SW480 (cell line): Measurements from ENCODE around the gene C2CD3.
"Not testable (repeated sequence)": the region's sequence is repeated elsewhere in the genome, so short reads cannot be mapped to it uniquely, and the experiment has no call there.

Experiments used
- DNase-seq: peaks from one replicate; pipeline ENCODE4 v3.0.0-alpha.2; 2016; ENCODE audit warnings: low spot score

C2CD3 gene

DNA sequence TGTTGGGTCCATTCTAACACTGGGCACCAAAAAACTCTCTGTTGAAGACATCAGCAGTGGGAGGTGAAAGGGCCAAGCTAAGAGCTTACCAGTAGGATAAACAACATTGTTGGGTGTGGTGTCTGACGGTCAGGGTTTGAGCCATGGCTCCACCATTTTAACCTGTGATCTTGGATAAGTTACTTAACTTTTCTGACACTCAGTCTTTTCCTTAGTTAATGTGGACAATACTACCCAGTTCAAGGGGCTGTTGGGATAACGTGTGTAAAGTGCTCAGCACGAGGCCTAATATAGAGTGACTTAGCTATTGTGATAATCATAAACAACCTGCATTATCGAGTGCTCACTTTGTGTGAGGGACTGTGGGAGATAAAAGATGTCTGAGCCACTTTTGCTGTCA, 168.0 kb downstream of the C2CD3 start:
- no peak for DNase-seq

DNA sequence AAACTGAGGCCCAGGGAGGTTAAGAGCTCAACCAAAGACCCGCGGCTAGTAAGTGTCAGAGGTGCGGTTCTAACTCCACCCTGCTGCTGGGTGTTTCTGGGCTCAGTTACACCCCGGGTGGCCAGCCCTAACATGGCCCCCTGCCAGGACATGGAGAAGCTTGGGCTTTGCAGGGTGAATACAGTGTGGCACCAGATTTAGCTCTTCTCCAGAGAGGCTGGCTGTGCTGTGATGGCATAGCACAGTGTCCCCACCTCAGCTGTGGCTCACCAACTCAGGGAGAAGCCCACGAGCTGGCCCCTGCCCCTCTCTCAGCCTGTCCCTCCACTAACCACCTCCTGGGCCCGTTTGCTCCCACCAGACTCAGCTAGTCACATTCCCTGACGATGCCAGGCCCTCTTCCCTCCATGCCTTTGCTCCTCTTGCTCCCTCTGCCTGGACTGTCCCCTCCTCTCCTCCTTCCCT, 168.9 kb downstream of the C2CD3 start:
- DNase-seq = no peak

DNA sequence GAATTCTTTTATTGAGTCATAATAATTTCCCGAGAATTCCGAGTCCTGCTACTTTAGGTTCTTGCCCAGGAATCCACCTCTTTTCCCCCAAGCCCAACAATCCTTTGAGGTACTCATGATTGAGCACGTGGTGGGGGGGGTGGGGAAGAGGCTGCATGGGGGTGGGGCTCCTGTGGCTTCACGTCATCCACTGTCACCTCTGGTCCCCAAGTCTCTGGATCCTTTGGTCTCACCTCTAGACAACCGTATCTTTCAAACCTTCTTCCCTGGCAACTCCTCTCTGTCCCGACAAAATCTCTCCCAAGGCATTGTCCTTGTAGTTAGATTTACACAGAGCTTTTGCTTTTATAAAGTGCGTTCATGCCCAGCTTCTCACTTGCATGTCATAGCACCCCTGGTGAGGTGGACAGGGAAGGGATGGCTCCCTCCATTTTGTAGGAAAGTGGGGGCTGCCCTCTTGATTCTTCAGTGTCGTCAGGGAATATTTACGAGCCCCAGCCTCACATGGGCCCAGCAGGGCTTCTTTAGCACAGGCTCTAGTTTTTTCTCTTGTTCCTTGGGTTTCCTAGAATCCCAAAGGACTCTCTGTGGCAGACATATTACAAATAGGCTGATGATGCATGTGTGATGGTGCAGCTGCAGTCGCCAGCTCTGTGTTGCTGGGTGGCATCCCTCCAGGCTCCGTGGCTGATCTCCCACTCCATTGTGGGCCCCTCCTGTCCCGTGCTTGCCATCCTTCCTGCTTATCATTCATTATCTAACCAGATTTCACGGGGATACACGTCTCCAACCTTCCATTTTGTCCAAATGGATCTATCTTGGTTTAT, 170.3 kb downstream of the C2CD3 start:
- no peak for DNase-seq

DNA sequence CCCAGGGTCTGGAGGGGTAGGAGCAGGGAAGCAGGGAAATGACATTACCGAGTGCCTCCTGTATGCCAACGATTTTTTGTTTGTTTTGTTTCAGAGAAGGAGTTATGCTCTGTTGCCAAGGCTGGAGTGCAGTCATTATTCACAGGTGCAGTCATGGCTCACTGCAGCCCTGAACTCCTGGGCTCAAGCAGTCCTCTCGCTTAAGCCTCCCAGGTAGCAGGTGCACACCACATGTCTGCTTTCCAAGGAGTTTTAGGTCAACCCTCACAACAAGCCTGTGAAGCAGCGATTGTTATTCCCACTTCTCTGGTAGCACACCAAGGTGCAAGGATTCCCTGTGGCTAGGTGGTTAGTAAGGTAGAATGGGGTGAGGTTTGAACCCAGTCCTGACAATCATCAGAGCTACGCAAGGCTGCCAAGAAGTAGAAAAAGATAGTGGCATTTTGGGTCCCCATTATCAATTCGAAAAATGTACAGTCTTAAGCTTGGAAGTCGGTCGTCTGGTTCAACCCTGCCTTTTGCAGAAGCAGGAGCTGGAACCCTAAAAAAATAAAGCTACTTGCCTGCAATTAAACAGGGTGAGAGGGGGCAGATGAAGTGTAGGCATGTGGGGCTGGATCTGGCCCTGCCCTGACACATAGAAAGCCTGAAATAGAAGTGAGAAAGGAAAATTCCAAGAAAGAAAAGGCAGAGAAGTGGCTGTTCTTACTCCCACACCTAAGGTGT, 171.1 kb downstream of the C2CD3 start:
- no peak for DNase-seq

DNA sequence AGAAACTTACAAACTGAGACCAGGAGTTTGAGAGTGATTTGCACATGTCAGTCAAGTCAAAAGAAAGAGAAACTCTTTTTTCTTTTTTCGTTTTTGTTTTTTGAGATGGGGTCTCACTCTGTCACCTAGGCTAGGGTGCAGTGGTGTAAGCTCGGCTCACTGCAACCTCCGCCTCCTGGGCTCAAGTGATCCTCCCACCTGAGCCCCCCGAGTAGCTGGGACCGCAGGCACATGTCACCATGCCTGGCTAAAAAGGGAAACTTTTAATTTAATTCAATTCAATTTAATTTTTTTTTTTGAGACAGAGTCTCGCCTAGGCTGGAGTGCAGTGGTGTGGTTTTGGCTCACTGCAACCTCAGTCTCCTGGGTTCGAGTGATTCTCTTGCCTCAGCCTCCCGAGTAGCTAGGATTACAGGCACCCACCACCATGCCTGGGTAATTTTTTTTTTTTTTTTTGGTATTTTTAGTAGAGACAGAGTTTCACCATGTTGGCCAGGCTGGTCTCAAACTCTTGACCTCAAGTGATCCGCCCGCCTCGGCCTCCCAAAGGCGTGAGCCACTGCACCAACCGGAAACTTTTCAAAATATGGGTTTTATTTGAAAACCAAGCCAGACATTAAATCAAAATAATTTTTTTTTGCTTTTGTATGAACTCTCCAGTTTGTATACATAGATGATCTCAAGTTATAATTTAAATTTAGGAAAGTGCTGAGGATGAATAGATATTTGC, 171.8 kb downstream of the C2CD3 start:
- DNase-seq = no peak

DNA sequence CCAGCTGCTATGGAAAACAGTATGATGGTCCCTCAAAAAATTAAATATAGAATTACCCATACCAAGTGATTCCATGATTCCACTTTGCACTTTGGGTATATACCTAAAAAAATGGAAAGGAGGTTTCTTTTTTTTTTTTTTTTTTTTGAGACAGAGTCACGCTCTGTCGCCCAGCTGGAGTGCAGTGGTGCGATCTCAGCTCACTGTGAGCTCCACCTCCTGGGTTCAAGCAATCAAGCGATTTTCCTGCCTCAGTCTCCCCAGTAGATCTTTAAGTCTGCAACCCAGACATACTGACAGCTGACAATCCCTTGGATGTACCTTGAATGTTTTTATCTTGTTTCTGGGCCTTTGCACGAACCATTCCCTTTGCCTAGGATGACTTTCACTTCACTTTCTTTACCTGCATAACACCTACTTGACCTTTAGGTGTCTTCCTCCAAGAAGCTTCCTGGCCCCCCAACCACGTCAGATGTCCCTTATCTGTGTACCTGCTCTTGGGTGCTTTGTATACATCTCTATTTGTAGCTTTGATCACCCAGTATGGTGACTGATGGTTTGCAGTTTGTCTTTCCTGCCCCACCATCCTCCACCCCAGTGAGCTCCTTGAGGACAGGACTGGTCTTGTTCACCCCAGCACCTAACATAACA, 173.6 kb downstream of the C2CD3 start:
- DNase-seq = no peak

DNA sequence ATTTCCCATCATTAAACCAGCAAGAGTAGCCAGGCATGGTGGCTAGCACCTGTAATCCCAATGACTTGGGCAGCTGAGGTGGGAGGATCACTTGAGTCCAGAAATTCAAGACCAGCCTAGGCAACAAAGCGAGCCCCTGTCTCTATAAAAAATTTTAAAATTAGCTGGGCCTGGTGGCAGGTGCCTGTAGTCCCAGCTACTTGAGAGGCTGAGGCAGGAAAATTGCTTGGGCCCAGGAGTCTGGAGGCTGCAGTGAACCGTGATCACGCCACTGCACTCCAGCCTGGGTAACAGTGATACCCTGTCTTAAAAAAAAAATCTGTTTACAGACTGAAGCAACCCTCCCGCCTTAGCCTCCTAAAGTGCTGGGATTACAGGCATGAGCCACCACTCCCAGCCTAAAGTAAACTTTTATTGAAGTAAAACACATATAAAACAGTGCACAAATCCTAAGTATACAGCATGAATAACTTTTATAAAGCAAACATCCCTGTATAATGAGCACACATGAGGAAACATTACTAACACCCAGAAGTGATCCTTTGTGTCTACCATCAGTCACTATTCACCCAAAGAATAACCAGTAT, 174.5 kb downstream of the C2CD3 start:
- no peak for DNase-seq

DNA sequence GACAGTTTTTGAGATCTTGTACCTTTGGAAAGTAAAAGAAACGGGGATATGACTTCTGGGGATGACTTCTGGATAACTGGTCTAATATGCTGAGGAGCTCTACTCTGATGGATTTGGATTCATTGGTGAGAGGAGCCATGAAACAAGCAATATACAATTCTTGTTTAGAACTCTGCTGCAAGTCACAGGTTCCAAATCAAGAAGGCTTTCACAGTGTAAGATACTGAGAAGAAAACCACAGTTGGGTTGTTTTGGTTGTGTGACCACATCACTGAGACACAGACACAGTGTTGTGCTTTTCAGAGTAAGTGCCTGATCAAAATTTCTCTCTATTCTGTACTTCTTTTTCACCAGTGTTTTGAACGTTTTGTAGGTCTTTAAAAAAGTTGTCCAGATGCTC, 175.1 kb downstream of the C2CD3 start:
- DNase-seq = no peak

DNA sequence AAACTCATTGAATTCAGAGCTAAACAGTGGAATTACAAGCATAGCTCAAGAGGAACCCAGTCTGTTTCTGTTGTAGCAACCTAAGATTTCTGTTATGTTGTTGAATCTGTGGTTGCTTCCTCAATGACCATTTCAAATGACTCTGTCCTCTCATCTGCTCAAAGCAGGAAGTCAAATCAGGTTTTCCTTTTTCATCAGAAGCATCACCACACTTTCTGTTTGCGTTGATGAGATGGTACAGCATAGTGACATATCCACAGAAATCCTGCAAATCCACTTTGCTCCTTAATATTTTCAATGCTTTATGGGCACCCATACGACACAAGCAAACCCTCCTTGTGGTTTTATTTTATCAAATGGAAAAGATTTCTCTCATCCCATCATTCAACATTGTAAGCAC, 175.6 kb downstream of the C2CD3 start:
- no peak for DNase-seq

DNA sequence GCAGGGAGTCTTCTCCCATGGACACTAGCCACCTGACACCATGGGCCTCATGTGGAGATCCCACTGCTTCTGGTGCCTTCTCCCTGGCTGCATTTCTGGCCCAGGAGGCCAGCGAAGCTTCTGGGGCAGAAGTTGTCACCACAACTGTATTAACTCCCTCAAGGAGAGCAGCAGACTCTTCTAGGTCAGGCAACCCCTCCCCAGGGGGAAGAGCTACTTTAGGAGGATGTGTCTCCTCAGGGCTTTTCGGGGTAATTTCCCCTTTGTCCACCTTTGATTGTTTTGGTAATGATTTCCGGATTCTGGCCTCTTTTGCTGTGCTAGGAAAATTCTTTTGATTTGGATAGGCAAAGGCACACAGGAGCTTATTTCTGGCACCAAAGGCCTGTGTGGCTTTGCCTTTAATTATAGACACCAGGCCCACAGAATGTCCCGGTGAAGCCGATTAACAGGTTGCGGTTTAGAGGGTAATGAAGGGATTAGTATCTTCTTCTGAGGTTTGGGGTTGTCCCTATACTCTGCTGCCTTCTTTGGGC, 179.3 kb downstream of the C2CD3 start:
- DNase-seq = no peak

DNA sequence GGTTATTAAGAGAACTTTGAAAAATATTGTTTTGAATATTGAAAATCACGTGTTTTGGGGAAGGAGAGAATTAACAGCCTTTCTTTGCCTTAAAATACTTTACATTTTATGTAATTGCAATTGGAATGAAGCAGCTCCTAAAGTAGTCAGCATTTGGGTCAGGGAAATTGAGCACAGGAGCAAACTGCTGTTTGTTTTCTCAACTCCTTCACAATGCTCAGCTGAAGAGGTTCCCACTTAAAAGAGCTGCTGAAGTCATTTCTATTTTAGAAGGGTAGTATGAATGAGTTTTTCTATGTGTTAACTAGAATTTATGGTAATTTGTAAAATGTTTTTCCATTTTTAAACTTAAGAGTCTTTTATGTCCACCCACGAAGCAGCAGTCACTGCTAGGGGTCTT, 180.1 kb downstream of the C2CD3 start:
- DNase-seq = no peak

DNA sequence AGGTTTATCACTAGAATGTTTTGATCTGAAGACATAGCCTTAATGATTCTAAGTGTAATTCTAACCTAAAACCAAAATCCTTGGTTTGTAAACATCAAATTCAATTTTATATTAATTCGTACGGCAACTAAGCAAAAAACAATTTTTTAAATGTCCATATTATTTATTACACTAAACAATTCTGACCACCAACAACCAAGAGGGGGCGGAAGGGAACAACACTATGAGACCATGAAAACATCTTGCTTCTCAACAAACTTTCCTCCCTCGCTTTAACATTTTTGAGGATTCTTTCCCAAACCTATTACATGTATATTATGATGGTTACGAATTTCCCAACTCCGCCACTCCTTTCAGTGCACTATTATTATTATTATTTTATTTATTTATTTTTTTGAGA, 181.6 kb downstream of the C2CD3 start:
- DNase-seq = no peak

DNA sequence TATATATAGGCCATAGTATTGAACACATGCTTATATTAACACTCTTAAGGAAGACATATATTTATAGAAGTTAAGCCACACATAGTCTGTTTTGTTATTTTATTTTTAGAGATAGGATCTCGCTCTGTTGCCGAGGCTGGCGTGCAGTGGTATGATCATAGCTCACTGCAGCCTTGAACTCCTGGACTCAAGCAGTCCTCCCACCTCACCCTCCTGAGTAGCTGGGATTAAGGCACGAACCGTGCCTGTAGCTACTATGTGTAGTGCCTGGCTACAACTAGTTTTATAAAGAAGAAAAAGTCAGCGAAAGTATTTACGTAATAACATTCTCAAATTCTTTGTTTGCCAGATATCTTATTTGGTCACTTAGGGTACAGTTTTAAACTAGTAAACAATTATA, 182.6 kb downstream of the C2CD3 start:
- no peak for DNase-seq

DNA sequence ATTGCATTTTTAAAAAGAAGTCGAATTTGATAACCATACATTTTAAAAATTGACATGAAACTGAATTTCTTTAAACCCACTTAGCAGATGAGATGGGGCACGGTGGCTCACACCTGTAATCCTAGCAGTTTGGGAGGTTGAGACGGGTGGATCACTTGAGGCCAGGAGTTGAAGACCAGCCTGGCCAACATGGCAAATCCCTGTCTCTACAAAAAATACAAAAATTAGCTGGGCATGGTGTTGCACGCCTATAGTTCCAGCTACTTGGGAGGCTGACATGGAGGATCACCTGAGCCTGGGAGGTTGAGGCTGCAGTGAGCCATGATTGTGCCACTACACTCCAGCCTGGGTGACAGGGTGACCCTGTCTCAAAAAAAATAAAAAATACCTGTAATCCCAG, 185.1 kb downstream of the C2CD3 start:
- DNase-seq = not testable (repeated sequence)

DNA sequence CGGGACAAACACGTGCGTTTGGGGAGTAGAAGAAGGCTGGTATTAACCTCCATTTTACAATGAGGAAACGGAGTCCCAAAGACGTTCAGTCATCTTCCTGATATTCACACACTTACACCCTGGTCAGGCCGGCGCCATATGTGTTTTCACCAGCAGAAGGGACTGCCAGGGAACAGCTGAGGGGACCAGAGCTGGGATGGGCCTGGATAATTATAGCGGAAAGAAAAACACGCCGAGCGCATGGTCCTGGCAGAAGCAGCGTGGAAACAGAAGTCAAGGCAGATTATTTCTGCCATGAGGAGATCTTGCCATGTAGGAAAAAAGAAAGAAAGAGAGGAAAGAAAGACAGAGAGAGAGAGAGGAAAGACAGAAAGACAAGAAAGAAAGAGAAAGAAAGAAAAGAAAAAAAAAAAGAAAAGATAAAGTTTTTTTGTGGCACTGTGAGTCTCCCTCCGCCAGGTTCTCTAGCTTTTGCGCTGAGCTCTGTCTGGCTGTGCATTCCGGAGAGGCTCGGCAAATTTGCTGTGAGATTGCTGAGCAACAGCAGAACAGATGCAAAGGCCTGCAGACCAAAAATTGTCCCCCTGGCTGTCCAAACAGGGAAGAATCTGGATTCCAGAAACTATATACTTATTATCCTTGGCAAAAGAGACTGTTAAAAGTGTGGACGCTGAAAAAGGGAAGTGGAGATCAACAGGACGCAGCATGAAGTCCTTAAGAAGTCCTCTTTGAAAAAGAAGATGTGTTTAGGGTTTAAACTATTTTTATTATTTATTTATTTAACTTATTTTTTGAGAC, 186.9 kb downstream of the C2CD3 start:
- no peak for DNase-seq

DNA sequence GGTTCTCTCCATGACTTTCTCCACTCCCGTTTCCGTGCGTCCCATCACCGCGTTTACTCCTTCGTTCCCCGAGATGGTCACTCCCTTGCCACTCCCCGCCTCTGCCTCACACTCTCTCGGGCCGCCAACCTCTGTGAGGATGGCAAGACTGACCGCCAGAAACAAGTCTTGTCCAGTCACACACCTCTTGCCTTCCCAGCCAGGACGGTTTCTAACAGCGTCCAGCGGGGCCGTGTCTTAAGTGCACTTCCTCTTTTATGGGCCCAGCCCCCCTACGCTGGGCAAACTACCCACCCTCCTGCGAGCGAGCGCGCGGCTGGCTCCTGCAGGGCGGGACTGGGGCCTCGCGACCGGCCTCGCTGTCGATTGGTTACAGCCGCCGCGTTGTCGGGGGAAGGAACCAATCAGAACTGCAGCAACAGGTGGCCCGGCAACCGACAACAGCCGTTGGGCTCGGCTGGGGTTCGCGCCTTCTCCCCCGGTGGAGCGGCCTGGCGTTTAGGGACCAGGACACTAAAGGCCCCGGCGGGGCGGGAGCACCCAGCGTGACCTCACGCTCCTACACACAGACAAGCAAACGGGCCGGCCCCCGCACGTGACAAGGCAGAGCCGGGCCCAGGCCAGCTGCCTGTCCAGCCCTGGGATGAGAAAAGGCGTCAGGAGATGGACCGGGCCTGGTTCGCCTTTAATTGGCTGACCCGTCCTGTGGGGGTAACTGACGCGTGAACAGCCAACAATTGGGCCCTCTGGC, 187.6 kb downstream of the C2CD3 start:
- peak; percentile 93 for DNase-seq

DNA sequence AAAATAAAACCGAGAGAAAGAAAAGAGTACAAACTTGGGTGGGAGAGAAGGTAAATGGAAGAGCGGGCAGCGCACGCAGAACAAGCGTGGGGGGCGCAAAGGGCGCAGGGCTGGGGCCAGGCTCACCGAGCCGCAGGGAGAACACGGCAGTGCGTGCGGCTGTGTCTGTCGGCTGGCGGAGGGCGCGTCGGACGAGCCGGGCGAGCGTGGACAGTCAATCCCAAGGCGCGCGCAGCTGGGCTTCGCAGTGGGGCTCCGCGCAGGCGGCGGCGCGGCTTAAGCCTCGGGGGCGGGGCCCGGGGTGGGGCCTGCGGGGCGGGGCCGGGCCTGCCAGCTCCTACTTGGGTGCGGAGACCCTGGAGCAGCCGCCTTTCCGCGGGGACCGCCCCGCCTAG, 188.2 kb downstream of the C2CD3 start, which contains the start of gene UCP2:
Gene UCP2 (minus strand): TSS at position 249 of the 395 bp plus-strand sequence. CDS start 4,465 bp downstream, outside the sequence.
- peak; percentile 82 for DNase-seq

DNA sequence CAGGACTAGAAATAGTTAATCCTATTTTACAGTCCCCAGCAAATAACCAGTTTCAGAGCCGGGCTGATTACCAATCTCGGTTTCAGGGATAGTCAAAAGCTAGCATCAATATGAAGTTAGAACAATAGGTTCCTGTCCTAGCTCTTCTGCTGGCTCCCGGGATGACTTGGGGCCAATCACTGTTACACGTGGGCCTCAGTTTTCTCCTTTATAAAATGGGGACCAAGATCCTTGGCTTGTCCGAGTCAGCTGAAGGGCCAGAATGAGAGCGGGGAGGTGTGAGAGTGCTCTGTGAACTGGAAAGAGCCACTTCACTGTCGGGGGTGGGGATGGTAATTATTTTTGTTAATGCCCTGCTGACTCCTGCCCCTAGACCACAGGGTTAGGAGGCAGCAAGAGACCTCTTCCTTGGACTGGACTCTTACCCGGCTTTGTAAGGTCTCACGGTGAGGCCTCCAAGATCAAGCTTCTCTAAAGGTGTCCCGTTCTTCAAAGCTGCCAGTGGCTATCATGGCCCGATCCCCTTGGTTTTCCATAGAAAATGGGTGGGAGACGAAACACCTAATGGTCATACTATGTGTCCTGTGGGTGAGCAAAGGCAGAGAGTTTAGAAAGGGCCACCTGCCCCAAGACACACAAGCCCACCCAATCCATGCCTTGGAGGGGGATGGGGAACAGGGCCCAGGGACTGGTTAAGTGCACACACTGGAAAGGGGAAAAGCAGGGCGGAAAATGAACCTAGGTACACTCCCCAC, 189.6 kb downstream of the C2CD3 start:
- no peak for DNase-seq
